Measurements from ENCODE around the gene FOLR3. TPM values are rescaled to one million over a fixed set of nuclear protein-coding genes. Genes with fewer than 3 reads are reported as not detected.
"Not testable (repeated sequence)": the region's sequence is repeated elsewhere in the genome, so short reads cannot be mapped to it uniquely, and the experiment has no call there.

FOLR3 gene
- total RNA-seq, 2 donors from 2014 or later: not detected

- H3K4me1 ChIP-seq: no peaks in the 10 kb centered on the region
- no peaks in the 10 kb centered on the region for H3K36me3 ChIP-seq
- no peak overlapping the region for H3K27ac ChIP-seq
- DNase-seq: no peak
- intact Hi-C loops (cut with DNase I): no loop called here
- no peaks in the 10 kb centered on the region for H3K27me3 ChIP-seq
- no peak overlapping the region for H3K4me3 ChIP-seq
- no peaks in the 10 kb centered on the region for H3K9me3 ChIP-seq
- TF ChIP-seq CTCF (IDR thresholded peaks at IDR 0.05): no peak
- H3K9ac ChIP-seq (ENCODE audit: low read depth in 2 of 2, low read length in 2 of 2): no peak overlapping the region
Observed at GRCh38 chr11:72173291-72173690, 37.8 kb downstream of the FOLR3 start.

- H3K4me1 ChIP-seq: no peaks in the 10 kb centered on the region
- intact Hi-C loops (cut with DNase I): no loop called here
- peak; percentile 82 for DNase-seq
- H3K4me3 ChIP-seq: no peak overlapping the region
- H3K27me3 ChIP-seq: no peaks in the 10 kb centered on the region
- TF ChIP-seq CTCF (IDR thresholded peaks at IDR 0.05): no peak
- no peaks in the 10 kb centered on the region for H3K9me3 ChIP-seq
- no peak overlapping the region for H3K9ac ChIP-seq (ENCODE audit: low read depth in 2 of 2, low read length in 2 of 2)
- no peaks in the 10 kb centered on the region for H3K36me3 ChIP-seq
- H3K27ac ChIP-seq: peak overlapping the region; percentile 68
Observed at GRCh38 chr11:72174302-72175070, 39.0 kb downstream of the FOLR3 start.

GRCh38 chr11:72177656-72178055 is 42.1 kb downstream of the FOLR3 start:
- TF ChIP-seq CTCF (IDR thresholded peaks at IDR 0.05): no peak
- no peaks in the 10 kb centered on the region for H3K27me3 ChIP-seq
- H3K9me3 ChIP-seq: no peaks in the 10 kb centered on the region
- intact Hi-C loops (cut with DNase I): no loop called here
- H3K4me1 ChIP-seq: no peaks in the 10 kb centered on the region
- no peaks in the 10 kb centered on the region for H3K36me3 ChIP-seq
- peak; percentile 22 for DNase-seq
- no peak overlapping the region for H3K9ac ChIP-seq (ENCODE audit: low read depth in 2 of 2, low read length in 2 of 2)
- no peak overlapping the region for H3K4me3 ChIP-seq
- no peak overlapping the region for H3K27ac ChIP-seq

- intact Hi-C loops (cut with DNase I): no loop called here
- no peak for TF ChIP-seq CTCF (IDR thresholded peaks at IDR 0.05)
- H3K9ac ChIP-seq (ENCODE audit: low read depth in 2 of 2, low read length in 2 of 2): no peak overlapping the region
- H3K4me1 ChIP-seq: no peaks in the 10 kb centered on the region
- H3K36me3 ChIP-seq: no peaks in the 10 kb centered on the region
- no peak overlapping the region for H3K27ac ChIP-seq
- H3K27me3 ChIP-seq: no peaks in the 10 kb centered on the region
- no peak for DNase-seq
- H3K4me3 ChIP-seq: no peak overlapping the region
- H3K9me3 ChIP-seq: no peaks in the 10 kb centered on the region
Observed at GRCh38 chr11:72179049-72179803, 43.7 kb downstream of the FOLR3 start.

GRCh38 chr11:72179804-72180396 is 44.4 kb downstream of the FOLR3 start:
- Histone ChIP-seq H3K9ac (ENCODE audit: low read depth in 2 of 2, low read length in 2 of 2) (no peak overlapping the region), H3K27ac (no peak overlapping the region), H3K4me1 (no peaks in the 10 kb centered on the region), H3K9me3 (no peaks in the 10 kb centered on the region), H3K27me3 (no peaks in the 10 kb centered on the region), H3K36me3 (no peaks in the 10 kb centered on the region), H3K4me3 (no peak overlapping the region)
- no peak for DNase-seq
- intact Hi-C loops (cut with DNase I): loop anchor here (5.0 kb wide), 3 partner anchors 38 to 88 kb away; no protein-coding TSS in a partner anchor
- no peak for TF ChIP-seq CTCF (IDR thresholded peaks at IDR 0.05)

GRCh38 chr11:72180892-72181552 is 45.5 kb downstream of the FOLR3 start:
- DNase-seq, H3K27ac ChIP-seq: not testable (repeated sequence)
- intact Hi-C loops (cut with DNase I): loop anchor here (5.0 kb wide), 3 partner anchors 39 to 89 kb away; no protein-coding TSS in a partner anchor

GRCh38 chr11:72181553-72181958 is 46.0 kb downstream of the FOLR3 start:
- intact Hi-C loops (cut with DNase I): loop anchor here (5.0 kb wide), 3 partner anchors 39 to 89 kb away; no protein-coding TSS in a partner anchor
- DNase-seq: peak; percentile 36
- H3K4me3 ChIP-seq; H3K4me1 ChIP-seq; H3K9ac ChIP-seq (ENCODE audit: low read depth in 2 of 2, low read length in 2 of 2); H3K27me3 ChIP-seq; H3K9me3 ChIP-seq; H3K27ac ChIP-seq; H3K36me3 ChIP-seq: not testable (repeated sequence)

More at GRCh38 chr11:72180892-72181552, 45.5 kb downstream of the FOLR3 start:
- not testable (repeated sequence) for H3K4me1 ChIP-seq; H3K36me3 ChIP-seq; H3K9ac ChIP-seq (ENCODE audit: low read depth in 2 of 2, low read length in 2 of 2); H3K9me3 ChIP-seq; H3K27me3 ChIP-seq; H3K4me3 ChIP-seq
